HG03095 (cell line): ENCODE measurements around the gene FYN.
"Not testable (repeated sequence)": the region's sequence is repeated elsewhere in the genome, so short reads cannot be mapped to it uniquely, and the experiment has no call there.

Experiments
- ATAC-seq: cut with Tn5 transposase; IDR thresholded peaks from one replicate; pipeline ENCODE4 v1.9.1; 2021; ENCODE audit warnings: moderate library complexity; ENCODE audit not compliant: unreplicated experiment

The FYN gene

DNA sequence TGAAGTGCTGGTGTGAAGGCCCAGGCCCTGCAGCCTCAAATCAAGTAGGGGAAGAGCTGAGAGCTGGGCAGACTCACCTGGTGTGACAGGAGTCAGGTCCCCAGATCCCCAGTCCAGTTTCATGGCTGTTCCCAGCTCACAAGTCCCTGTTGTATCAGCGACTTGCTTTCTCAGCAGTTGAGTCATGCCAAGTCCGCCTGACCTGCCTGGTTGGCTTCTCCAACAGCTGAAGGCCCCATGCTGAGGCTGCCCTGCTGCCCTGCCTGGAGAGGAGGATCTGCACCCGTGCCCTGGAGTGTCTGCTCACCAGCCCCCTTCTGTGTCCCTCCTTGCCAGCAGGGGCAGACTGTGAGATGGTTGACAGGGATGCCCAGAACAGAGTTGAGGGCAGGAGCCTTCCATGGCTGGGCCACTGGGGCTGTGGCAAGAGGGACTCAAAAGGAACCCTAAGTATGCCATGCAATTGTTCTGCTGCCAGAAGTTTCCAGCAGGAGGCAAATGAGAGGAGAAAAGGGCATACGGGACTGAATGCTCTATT is 228.3 kb downstream of the FYN start:
- no peak for ATAC-seq

DNA sequence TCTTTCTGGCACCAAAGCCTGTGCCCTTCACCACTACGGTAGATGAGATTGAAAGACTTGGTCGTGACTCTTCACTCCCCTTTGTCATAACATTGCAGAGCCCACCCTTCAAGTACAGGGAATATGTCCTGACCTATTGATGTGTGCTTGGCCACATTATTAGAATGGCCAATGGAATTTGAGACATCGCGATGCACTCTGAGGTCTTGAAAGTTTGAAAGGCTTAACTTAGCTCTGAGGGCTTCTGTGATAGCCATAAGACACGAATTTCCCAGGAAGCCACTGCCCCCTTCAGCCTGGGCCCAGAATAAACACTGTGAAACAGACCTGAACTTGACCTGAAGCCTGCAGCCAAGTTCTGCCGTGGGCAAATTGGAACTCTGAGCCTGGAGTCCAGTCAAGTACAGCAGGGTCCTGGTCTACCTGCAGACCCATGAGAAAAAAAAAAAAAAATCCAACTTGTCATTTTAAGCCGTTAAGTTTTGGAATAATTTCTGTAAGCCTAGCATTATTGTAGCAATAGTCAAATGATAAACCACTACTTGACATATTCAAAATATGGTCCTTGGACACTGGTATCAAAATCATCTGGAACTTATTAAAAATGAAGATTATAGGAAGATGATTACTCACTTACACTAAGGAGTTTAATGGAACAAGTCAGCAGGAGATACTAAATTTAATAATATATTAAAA is 230.6 kb downstream of the FYN start:
- no peak for ATAC-seq

DNA sequence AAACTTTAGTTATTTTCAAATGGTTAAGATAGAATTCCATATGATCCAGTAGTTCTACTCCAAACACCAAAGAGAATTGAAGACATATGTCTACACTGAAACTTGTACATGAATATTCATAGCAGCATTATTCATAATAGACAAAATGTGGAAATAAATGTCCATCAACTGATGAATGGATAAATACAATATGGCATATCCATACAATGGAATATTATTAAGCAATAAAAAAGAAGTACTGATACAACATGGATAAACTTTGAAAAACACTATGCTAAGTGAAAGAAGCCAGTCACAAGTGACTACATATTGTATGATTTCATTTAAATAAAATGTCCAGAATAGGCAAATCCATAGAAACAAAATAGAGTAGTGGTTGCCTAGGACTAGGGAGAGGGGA is 234.0 kb downstream of the FYN start:
- ATAC-seq, result no peak

DNA sequence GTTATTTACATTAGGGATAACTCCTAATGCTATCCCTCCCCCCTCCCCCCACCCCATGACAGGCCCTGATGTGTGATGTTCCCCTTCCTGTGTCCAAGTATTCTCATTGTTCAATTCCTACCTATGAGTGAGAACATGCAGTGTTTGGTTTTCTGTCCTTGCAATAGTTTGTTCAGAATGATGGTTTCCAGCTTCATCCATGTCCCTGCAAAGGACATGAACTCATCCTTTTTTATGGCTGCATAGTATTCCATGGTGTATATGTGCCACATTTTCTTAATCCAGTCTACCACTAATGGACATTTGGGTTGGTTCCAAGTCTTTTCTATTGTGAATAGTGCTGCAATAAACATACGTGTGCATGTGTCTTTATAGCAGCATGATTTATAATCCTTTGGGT is 238.3 kb downstream of the FYN start:
- not testable (repeated sequence) for ATAC-seq

DNA sequence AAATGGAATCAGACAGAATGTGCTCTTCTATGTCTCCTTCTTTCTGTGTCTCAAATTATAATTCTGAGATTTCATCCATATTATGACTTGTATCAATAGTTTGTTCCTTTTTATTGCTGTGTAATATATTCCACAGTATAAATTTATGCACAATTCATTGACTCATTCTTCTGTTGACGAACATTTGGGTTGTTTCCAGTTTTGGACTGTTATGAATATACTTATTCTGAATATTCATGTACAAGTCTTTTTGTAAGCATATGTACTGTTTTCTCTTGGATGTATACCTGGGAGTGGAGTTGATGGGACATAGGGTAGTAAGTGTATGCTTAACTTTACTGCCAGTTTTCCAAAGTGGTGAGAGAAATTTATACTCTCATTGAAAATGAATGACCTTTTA is 239.4 kb downstream of the FYN start:
- no peak for ATAC-seq

DNA sequence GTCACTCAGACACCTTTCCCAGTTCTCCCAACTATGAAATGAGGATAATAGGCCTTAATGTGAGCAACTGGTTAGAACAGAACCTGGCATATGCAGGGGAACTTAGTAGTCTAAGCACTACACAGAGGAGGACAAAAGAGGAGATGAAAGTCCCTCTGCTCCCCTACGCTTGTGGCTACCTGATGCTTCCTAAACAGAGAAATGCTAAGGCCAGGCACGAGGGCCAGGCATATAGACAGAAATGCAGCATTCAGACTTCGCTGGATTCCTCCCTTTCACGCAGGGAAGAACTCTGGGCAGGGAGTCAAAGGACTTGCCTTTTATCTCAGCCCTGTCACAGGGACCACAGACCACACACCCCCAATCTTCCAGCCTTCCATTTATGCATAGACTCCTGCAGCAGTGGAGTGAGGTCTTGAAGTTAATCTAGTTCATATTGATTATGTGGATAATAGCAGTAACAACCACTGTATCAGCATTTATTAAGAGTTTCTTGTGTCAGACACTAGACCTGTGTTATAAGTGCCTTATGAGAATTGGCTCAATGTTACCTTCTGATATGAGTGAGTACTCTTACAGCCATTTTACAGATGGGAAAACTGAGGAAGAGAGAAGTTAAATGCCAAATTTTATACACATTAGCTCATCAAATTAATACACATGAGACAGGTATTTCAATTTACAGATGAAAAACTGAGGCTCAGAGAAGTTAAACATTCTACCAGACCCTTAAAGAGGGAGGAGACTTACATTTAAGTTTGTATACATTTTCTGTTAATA is 240.6 kb downstream of the FYN start:
- ATAC-seq, result no peak

DNA sequence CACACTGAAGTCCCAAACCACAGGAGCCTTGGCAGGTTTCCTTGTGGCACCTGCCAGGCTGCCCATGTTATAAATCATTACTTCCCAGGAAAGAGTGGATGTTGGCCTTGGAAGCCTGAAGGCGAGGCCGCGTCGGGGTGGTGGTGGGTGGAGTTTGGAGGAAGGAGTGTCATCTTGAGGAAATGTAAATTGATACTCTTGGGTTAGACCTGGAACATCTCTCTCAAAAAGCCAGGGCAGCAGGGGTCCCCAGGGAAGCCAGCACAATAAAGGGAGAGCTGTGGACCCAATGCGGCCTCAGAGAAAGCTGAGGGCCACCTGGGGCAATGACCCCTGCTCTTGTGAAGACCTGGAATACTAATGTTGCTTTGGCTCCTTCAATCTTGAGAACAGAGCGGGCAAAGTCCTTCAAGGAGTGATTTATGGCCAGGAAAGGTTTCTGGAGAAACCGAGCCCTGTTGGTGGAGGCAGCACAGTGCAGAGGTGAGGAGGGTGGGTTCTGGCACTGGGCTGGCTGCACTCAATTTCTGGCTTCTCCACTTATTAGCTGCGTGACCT is 241.3 kb downstream of the FYN start:
- no peak for ATAC-seq

DNA sequence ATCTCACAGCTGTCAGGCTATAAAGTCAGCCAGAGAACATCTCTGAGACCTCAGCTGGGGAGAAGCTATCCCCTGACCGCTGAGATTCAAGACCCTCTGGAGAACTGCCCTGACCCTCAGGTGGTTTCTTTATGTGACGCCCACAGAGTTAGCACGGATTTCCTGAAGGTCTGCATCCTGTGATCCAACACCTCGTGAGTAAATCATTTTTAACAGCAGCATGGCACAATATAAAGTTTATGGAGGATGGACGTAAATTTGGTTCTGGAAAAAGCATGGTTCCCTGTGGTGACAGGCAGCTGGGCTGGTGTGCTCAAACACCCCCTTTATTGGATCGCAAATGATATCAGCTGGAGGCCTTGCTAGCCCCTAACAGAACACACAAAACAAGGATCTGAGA is 242.2 kb downstream of the FYN start:
- no peak for ATAC-seq

DNA sequence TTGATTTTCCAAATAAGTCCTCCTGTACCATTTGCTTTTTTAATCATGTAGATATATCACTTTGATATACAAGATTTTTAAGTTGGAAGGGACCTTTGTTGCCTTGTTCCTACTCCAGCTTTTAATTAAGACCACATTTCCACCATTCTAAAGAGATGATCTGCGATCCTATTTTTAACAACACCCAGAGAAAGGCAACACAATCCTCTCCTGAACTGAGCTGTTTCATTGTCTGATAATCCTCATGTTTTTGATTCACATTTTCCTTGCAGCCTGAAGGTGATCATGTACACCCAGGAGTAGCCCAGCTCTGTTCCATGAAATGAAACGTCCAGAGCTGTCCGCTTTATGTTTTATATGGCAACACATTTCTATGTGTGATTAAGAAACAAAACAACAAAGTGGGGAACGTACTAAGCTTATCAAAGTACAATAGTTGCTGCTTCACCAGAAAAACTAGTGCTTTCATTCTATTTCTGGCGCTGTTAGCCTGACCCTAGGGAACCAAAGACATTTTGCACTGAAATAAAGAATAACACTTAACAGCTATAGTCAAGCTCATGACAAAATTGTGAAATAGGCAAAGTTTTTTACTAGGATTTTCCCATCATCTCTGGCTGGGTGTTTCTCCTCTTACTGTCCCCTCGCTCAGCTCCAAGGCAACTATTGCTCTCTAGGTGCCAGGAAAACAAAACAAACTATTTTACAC is 245.0 kb downstream of the FYN start:
- no peak for ATAC-seq

DNA sequence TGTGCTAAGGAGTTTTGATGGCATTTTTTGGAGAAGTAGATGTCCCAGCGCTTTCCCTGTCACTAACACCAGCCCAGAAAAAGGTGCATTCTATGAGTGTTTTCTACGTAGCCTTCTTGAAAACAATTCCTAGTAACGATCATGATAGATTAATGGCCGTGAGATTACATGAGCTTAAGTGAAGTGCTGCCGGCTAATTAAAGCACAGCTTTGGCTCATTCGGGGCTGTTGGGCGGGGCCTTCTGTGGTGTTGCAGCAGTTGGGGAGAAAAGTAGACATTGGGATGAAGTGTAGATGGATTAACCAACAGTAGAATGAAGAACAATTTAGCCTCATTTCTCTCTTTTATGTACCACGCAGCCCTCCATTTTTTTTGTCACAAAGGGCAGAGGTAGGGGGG is 246.8 kb downstream of the FYN start:
- no peak for ATAC-seq

DNA sequence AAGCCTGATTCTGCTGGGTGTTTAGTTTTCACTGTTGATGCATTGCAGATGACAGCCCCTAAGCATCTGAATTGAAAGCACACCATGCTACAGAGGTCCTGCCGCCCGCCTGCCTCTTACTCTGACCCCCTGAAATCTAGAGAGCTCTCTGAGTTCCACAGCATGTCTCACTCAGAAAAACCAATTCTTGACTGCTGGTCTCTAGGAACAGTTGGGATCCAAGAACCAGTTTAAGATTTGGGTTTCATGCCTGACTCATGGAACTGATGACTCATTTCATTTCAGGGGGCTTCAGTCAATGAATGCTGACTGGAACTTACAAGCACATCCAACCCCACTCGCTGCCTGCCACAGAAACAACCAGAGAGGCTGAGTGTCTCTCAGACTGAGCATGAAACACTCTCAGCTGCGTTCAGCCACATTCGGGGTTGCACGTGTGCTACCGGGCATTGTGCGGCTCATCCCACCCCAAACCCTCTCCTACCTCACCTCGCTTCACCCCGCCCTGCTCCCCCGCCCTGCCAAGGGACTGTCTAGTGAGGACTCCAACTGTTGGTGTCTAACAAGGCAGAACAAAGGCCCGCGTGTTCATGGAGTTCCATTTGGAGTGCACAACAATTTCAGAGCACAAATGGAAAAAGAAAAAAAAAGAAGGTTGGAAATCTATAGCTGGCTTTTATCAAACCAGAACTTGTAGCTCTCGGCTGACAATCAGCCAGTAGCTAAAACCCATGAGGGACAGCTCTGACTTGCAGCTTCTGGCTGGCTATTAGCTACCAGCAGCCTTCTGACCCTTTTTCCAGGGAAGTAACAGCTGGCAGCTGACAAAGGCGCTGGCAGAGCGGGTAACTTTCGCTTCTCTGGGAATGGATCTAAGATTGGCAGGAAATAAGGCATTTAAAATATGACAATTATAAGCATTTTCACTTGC is 247.5 kb downstream of the FYN start:
- ATAC-seq, result no peak

DNA sequence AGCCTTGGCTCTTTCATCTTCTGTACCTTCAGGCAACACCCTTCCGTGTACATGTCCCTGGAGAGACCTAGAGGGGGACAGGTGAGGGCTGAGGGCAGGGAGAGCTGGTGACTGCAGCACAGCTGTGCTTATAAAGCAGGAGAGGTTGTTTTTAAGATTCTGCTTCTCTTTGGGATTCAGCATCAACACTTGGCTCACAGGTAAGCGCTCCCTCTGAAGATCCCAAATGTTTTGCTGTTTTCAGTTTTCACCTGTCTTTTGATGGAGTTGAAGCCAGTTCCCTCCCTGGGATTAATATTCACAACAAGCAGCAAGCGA is 248.2 kb downstream of the FYN start:
- no peak for ATAC-seq

DNA sequence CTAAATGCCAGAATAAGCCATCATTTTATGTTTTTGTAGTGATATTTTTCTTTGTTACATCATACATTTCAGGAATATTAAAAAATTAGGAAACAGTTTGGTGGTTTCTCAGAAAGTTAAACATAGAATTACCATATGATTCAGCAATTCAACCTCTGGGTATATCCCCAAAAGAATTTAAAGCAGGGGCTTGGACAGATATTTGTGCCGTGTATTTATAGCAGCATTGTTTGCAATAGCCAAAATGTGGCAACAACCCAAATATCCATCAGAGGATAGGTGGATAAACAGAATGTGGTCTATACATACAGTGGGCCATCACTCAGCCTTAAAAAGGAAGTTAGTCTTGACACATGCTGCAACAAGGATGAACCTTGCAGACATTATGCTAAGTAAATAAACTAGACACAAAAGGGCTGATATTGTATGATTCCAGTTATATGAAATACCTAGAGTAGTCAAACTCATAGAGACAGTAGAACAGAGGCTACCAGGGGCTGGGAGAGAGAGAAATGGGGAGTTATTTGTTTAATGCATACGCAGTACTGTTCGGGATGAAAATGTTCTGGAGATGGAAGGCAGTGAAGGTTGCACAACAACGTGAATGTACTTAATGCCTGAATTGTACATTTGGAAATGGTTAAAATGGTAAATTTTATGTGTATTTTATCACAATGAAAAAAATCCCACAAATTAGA is 248.7 kb downstream of the FYN start:
- no peak for ATAC-seq

DNA sequence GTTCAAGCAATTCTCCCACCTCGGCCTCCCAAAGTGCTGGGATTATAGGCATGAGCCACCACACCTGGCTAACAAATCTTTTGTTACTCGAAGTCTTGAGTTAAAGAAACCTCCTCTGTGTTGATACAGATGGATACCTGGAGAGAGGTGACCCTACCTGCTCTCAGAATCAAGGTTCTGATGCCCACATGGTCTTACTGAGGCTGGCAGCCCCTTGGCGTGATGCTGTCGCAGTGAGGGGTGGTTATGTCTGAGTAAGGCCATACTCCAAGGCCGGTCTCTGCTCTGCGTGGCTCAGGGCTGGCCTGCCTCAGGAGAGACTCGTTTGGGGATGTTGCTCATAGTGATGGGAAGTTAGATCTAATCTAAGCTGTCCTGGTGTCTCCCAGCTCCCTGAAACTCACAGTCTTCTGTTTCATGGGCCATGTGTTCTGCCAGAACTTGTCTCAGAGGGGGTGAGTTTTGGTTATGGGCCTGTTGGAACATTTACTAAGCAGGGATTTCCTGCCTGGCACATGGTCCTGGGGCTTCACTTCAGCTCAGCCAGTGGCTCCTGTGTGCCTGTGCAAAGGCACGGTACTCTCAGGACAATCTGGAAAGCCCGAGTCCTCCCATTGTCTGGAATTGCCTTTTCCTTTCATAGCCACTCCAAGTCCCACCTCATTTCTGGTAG is 250.1 kb downstream of the FYN start:
- no peak for ATAC-seq

DNA sequence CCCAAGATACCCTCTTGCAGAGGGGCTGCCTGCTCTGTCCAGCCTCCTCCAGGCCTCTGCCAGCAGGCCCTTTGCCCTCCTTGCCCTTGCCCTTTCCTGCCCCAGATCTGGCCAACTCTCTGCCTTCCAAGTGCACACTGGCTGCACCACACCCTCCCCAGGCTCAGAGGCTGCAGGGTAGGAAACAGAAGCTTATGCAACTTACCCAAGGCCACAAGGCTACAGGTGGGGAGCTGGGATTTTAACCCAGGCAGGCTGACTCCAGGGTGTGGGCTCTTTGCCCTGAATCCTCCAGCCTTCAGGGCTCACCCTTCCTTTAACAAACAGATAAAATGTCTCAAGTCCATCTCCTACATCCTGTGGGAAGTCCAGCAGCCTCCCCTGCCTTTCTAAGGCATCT is 253.1 kb downstream of the FYN start:
- no peak for ATAC-seq

DNA sequence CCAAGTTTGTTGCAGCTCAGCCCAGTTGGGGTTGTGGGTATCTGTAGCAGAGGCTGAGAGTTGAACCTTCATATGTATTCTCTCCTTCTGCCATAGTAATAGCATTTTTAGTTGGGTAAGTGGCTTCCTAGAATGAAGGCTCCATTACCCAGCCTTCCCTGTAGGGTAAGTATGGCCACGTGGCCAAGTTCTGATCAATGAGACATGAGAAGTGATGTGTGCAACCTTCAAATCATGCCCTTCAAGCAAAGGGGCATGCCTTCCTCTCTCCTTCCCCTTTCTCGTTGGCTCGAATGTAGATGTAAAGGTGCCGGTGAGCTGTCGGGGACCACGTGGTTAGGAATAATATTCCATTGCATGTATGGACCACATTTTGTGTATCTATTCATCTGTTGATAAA is 254.8 kb downstream of the FYN start:
- ATAC-seq, result no peak

DNA sequence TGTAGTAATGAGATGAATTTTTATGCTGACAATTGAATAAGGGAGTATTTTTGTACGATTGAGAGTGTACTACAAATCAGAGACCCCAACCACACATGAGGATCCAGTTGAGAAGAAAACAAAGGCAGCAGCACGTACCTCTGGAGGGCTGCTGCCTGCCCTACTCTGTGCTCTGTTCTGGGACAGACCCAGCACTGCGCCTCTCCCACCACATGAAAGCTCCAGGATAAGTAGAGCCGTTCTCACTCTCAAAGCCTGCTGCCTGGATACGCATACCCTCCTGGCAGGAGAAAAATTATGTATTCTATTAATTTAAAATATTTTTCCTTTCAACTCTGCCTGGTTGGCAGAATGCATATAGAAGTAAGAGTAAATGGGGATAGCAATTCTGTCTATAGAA is 256.1 kb downstream of the FYN start:
- no peak for ATAC-seq

DNA sequence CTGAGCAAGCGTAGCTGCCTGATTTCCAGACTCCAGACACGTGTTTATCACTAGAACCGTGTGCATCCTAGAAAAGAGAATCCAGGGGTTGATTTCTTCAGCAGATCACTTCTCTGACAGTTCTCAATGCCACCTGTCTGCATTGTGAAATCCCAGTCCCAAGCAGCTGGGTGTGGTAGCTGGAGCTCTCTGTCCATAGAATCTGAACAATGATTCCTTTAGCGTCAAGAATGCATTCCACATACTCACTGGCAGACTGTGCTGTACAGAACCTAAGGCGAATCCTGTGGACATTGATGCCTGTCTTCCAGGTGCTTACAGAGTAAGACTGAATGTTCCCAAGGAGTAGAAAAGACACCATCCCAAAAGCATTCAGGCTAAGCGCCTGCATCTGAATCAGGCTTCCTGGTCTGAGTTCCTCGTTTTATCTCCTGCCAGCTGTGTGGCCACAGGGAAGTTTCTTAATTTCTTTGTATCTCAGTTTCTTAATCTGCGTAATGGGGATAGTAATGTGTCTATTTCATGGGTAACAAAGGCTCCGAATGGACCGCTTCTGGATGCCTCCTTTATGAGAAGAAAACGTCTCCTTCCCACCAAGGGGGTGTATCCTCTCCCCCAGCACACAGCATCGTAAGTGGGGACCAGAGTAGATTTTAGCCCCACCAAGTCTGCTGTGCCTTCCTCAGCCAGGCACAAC is 257.2 kb downstream of the FYN start:
- ATAC-seq, result no peak
